ENCODE data around the gene RAC3.

Gene RAC3

GRCh38 chr17:82031303-82031884, at the start of gene RAC3:
Gene RAC3, plus strand, starts transcription at chr17:82031678. Its CDS starts 84 bp downstream, at chr17:82031762.
- no peak for DNase-seq (ENCODE audit: low spot score)

DNA sequence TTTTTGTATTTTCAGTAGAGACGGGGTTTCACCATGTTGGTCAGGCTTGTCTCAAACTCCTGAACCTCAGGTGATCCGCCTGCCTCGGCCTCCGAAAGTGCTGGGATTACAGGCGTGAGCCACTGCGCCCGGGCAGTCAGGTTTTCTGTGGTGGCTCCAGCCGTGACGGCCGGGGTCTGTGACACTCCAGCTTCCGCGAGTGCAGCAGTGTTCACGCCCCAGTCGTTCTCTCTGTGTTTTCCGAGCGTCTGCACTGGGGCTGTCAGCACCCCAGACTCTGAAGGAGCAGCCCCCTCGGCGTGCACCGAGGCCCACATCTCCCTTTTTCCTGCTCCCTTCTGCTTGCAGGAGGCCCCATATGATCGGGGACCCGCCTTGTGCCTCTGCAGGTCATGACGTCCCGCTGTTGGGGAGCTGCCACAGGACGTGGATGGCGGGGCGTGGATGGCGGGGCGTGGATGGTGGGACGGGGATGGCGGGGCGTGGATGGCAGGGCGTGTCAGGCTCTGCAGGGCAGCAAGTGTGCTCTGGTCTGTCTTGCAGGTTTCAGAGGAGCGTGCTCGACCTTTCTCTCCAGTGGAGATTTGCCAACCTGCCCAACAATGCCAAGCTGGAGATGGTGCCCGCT, 48.4 kb upstream of the RAC3 start:
- no peak for DNase-seq (ENCODE audit: low spot score)

- no peak for DNase-seq (ENCODE audit: low spot score)
Measured at GRCh38 chr17:81983639-81984373, 47.7 kb upstream of the RAC3 start.

DNA sequence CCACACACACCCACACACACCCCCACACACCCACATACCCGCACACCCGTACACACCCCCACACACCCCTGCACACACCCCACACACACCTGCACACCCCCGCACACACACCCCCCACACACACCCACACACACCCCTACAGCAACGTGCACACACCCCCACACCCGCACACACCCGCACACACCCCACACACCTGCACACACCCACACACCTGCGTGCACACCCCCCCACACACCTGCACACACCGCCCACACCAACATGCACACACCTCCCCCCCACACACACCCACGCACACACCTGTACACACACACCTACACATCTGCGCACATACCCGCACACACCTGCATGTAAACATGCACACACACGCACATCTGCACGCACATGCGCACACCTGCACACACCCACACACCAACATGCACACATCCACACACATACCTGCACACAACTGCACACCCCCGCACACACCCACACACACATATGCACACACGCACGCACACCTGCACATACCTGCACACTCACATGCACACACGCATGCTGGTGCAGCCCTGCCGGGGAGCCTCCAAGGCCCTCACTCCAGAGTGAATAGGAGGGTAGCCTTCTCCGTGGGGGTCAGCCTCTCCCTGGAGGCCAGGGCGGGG, 46.6 kb upstream of the RAC3 start:
- no peak for DNase-seq (ENCODE audit: low spot score)

DNA sequence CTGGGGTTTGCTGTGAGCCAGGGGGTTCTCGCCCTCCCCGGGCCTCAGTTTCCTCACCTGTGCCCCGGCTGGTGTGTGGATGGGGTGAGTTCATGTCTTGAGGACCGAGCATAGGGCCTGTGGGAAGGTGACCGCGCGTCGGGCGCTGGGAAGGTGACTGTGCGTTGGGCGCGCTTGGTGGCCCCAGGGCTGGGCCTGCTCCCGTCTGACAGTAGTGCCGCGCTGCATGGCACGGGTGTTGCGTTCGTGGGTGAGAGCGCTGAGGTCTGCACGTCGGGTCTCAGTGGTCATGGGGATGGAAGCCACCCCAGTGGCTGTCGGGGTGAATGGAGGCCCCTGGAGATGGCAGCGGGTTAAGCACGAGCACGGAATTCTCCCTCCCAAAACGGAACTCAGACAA, 44.9 kb upstream of the RAC3 start:
- DNase-seq (ENCODE audit: low spot score) = no peak

DNA sequence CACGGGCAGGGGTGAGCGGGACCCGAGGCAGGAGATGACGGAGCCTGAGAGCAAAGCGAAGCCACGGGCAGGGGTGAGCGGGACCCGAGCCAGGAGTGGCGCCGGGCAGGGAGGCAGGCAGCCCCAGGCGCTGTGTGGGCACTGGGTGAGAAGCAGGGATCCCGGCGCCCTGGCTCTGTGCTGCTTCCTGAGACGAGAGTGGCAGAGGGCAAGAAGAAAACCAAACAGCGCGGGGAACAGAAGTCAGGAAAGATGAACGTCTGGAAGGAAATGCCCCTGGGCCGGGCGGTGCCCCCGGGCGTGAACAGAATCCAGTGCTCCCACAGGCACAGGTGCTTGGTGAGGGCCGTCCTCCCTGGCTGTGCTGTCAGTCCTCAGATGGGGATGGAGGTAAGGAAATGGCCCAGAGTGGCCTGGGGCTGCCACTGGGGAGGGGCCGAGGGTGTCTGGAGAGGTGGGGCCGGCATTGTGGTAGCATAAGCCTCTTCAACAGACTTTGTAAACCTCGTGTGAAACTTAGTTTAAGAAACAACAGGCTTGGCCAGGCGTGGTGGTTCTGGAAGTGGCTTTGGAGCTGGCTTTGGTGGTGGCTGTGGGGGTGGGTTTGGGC, 44.2 kb upstream of the RAC3 start:
- DNase-seq (ENCODE audit: low spot score) = no peak

DNA sequence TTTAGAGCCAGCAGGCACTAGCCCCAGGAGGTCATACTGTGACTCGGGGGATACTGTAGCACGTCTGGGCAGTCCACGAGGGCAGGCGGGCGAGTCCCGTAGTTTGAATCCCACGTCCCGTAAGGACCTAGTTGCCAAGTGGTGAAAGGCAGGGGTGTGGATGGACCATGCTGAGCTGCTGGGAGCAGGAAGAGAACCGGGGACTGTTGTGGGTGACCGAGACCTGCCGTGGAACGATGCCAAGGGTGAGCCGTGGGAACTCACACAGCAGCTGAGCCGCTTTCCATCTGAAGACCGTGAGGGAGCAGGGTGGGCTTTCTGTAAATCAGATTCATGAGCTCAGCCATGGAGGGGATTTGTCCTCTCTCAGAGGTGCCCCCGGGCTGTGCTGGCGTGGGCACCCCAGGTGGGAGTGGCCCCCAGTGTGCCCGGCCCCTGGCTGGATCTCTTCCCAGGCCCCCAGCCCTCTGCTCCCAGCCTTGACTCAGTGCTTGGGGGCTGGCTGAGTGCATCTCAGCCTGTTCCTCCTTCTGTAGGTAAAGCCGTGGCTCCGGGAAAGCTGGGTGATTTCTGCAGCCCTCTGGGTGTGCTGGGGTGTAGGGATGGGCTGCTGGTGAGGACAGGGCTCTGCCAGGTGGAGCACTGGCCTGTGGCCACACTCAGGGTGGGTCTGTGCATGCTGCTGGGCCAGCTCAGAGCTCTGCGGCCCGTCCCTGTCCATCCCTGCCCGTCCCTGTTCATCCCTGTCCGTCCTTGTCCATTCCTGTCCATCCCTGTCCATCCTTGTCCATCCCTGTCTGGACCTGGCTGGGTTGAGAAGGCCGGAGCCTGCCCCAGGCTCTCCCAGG, 40.4 kb upstream of the RAC3 start:
- DNase-seq (ENCODE audit: low spot score) = no peak

GRCh38 chr17:81991684-81992305, 39.7 kb upstream of the RAC3 start:
- peak; percentile 63 for DNase-seq (ENCODE audit: low spot score)

GRCh38 chr17:81992306-81993102, 39.0 kb upstream of the RAC3 start:
- no peak for DNase-seq (ENCODE audit: low spot score)

DNA sequence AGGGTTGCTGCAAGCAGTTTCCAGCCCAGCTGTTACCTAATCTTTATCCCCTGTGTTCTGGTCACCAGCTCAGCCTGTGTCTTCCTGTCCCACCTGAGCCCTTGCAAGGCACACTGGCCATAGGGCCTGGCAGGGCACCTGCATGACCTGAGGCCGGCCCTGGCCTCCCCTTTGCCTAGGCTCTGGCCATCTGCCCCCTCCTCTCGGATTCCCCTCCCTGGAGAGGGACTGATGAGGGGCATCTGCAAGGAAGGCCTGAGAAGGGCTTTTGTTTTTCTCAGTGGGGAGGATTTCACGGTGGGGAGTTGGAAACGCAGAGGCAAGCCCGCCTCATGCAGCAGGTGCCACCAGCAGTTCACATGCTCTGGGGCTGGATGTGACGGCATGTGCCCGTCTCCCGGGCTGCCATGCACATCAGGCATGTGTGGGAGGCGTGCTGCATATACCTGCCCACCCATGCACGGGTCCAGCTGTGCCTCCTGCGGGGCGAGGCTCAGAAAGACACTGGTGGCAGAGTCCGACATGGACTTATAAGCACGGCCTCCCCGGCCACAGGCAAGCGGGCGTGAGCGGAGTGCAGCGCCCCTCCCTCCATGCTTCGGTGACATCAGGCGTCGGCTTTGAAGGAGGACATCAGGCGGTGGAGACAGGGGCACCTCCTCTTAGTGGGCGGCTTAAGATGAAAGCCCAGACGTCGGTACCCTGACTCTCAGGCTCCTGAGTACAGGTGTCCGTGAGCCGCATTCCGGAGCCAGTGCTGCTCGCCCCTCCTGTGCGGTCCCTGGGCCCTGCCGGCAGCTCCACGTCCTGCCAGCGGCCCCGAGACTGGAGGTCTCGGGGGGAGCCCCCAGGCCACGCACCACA, 37.5 kb upstream of the RAC3 start:
- no peak for DNase-seq (ENCODE audit: low spot score)

DNA sequence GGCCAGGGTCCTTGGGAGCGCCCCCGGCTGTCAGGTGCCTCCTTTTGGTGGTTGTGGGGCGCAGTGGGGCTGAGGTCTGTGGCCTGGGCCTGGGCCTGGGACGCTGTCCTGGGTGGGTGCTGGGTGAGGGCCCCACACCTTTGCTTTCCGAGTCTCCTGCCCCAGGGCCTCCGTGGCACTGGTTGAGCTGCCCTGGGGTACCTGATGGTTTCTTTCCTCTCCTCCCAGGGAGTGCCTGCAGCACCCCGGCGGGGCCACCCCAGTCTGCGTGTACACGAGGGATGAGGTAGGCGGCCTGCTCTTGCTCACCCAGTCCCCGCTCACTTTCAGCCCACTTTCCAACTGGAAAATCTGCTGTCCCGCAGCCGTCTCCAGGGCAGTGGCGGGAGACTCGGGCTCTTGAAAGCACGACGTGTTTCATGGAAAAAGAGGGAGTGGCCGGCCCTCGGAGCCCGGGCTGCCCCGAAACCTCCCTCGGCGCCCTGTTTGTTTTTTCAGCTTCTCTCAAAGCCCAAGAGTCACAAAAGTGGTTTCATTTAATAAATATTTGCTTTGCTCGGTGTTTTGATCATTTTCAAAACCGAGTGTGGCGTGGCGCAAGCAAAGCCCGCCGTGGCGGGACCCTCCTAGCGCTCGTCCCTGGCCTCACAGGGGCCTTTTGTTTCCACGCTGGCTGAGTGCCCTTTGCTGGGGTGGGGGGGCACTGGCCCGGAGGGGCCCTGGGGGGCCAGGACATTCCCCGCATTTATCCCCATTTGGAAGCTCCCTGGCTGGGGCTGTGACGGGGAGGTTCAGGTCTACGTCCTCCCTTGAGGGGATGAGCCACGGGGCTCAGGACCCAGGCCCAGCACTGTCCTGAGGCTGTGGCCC, 36.6 kb upstream of the RAC3 start:
- DNase-seq (ENCODE audit: low spot score) = no peak

- no peak for DNase-seq (ENCODE audit: low spot score)
Measured at GRCh38 chr17:81995463-81996231, 35.8 kb upstream of the RAC3 start.

- DNase-seq (ENCODE audit: low spot score) = no peak
Measured at GRCh38 chr17:81996232-81996756, 35.2 kb upstream of the RAC3 start.

DNA sequence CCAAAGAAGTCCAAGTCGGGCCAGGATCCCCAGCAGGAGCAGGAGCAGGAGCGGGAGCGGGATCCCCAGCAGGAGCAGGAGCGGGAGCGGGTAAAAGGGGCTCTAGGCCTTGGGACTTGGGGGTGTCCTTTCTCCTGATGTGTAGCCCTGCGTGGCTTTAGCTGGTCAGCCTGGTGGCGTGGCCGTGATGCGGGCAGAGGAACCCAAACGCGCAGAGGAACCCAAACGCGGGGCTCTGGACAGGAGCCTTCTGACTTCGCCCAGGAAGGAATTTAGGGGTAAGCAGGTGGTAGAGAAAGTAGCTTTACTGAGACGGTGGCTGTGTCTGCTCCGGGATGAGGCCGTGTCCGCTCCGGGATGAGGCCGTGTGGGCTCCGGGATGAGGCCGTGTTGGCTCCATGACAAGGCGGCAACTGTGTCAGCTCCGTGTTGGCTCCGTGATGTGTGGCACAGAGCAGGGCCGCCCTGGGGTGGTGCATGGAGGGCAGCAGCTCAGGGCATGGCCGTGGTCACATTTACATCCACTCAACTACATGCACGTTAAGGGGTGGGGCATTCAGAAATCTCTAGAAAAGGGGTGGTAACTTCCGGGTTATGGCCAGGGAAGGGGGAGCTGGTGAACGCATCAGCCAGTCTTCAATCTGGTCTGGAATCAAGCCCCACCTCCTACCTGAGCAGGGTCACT, 34.6 kb upstream of the RAC3 start:
- no peak for DNase-seq (ENCODE audit: low spot score)

DNA sequence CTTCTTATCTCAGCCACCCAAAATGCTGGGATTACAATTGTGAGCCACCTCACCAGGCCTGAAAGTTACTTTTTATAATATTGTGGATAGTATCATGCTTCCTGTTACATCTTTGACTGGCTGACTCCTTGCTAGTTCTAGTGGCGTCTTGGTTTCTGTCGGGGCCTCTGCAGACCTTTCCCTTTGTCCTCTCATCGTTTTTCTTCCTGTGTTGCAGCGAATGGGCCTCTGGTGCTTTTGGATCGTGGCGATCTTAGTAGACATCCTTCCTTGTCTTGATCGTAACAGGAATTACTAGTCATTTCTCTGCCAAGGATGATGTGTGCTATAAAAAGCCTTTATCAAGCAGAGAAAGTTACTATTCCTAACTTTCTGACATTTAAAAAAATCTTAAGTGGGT, 33.3 kb upstream of the RAC3 start:
- DNase-seq (ENCODE audit: low spot score) = no peak

- no peak for DNase-seq (ENCODE audit: low spot score)
Measured at GRCh38 chr17:81998691-81999438, 32.6 kb upstream of the RAC3 start.

All from putamen (tissue), 1 donor.